T-helper 2 cell treated with Interferon-gamma antibody and Interleukin-4, amounts not matched to agents 100 ng/mL and 5 ng/mL, for 36 hours (primary cell): ENCODE data around the gene CFAP99. TPM values are rescaled to one million over a fixed set of nuclear protein-coding genes. Genes with fewer than 3 reads are reported as not detected.

Experiments used
- intact Hi-C: fragments of 100-400 bp; cut with micrococcal nuclease; formaldehyde crosslinking; loops from one replicate; pipeline ENCODE4 v1.15.1; 2023
- total RNA-seq: library from RNA; stranded (reverse); gene quantifications from 2 replicates; pipeline ENCODE4 v1.2.3, GENCODE V29; 2022

CFAP99 gene
- total RNA-seq, 1 donor from 2014 or later: not detected

- intact Hi-C loops: no loop called here
Measured at GRCh38 chr4:2497931-2498330, 79.2 kb downstream of the CFAP99 start.

GRCh38 chr4:2500547-2500946 lies 81.8 kb downstream of the CFAP99 start:
- intact Hi-C loops: no loop called here

- intact Hi-C loops: no loop called here
Measured at GRCh38 chr4:2501034-2501594, 82.4 kb downstream of the CFAP99 start.

- intact Hi-C loops: no loop called here
Measured at GRCh38 chr4:2503809-2504208, 85.1 kb downstream of the CFAP99 start.

- intact Hi-C loops: no loop called here
Measured at GRCh38 chr4:2507259-2507658, 88.5 kb downstream of the CFAP99 start.

GRCh38 chr4:2507855-2508254 lies 89.1 kb downstream of the CFAP99 start:
- intact Hi-C loops: no loop called here

- intact Hi-C loops: no loop called here
Measured at GRCh38 chr4:2510351-2511259, 91.8 kb downstream of the CFAP99 start.

- intact Hi-C loops: no loop called here
Measured at GRCh38 chr4:2511645-2512131, 92.9 kb downstream of the CFAP99 start.

Other genes starting within 250 kb of the CFAP99 start
- gene HAUS3, start 176.8 kb upstream of the CFAP99 start, total RNA-seq: 27.5 and 28.0 TPM in 2 replicates
- 3.9 and 4.0 TPM in 2 replicates for gene POLN, start 176.8 kb upstream of the CFAP99 start, total RNA-seq
- 13.8 and 15.8 TPM in 2 replicates for gene MXD4, start 156.8 kb upstream of the CFAP99 start, total RNA-seq
- 17.3 and 19.7 TPM in 2 replicates for gene ZFYVE28, start 310 bp upstream of the CFAP99 start, total RNA-seq
- 112 TPM in 2 replicates for gene RNF4, start 50.2 kb downstream of the CFAP99 start, total RNA-seq
- 33.1 TPM in 2 replicates for gene FAM193A, start 117.7 kb downstream of the CFAP99 start, total RNA-seq